ENCODE measurements around the gene RAET1E.
A peak's percentile ranks its signal among the peaks of the same experiment; 100 is the strongest.
"Not testable (repeated sequence)": the region's sequence is repeated elsewhere in the genome, so short reads cannot be mapped to it uniquely, and the experiment has no call there.

Gene RAET1E

DNA sequence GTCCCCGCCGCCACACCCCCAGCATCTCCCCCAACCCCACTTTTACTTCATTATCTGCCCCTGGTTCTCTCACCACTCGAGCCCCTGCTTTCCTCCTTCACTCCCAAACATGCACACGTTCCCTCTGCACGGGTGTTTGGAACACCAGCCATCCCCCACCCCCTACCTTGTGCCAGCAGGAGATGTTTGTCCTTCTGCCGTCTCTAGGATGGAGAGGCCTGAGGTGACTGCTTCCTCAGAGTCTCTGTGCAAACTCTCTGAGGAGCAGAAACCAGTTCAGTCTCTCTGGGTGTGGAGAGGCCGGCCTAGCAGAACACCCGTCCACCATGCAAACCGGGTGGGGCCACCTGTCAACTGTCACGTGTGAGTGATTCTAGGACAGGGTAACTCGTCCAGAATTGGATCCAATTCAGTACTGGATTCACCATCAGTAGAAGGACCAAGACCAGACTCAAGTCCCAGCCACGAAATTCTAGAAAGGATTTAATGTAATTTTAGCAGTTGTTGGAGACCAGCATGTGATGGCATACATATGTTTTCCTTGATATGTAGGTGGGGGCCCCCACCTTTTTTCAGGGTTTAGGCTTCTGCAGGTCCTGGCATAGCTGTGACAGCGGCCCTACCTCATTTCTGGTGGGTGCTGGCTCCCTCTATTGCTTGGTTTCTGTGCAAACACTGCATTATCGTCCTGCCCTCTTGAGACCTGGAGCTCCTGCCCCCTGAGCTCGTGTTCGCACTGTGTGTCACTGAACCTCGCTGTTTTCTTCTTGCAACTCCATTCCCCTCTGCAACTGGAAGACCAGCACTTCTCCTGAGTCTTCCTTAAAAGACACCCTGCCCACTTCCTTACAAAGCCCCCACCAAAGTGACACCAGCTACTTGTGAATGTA lies at the start of gene RAET1E:
Gene RAET1E (minus strand): TSS at position 259 of the 890 bp plus-strand sequence. CDS start 7,212 bp downstream, outside the sequence.
- DNase-seq: peak; percentile 13

DNA sequence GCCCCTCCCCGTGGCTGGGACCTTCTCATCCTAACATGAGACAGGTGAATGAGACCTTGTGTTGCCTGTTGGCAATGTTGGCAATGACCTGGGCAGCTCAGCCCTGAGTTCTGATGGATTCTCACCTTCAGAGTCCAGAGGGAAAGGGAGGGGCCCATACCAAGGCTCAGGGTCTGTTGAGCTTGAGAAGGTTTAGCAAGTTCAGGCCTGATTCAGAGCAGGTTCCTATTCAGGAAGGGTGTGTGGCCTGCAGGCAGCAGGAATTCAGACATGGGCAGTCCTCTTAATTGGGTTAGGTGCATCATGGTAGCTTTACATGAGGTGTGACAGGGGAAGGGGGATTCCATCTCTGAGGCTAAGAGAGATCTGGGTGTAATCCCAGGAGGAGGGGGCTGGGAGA lies 49.6 kb upstream of the RAET1E start:
- DNase-seq: not testable (repeated sequence)

GRCh38 chr6:149946631-149947030 lies 48.7 kb upstream of the RAET1E start:
- not testable (repeated sequence) for DNase-seq

- not testable (repeated sequence) for DNase-seq
These were observed 47.4 kb upstream of the RAET1E start for GRCh38 chr6:149945276-149945675.

- DNase-seq: not testable (repeated sequence)
These were observed 45.4 kb upstream of the RAET1E start for GRCh38 chr6:149943321-149943720.

GRCh38 chr6:149942461-149942829 lies 44.5 kb upstream of the RAET1E start:
- no peak for DNase-seq

GRCh38 chr6:149941583-149942460 lies 43.9 kb upstream of the RAET1E start, which contains the start of gene ULBP2:
Gene ULBP2, plus strand, starts transcription at chr6:149942014. Its CDS starts 59 bp downstream, at chr6:149942073.
- peak; percentile 90 for DNase-seq

DNA sequence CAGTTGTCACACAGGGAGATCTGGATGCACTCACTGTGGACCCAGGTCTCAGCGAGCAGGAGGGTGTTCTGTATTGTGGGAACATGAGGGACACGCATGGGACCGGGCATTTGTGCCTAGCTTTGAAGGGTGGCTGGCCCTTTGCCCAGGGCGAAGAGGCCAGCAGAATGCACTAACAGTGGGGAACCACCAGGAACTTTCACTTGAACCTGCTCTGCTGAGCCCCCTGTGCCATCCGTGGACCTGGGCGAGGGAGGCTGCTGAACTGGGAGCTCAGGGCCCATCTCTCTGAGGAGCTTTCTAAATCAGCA lies 42.7 kb upstream of the RAET1E start:
- DNase-seq: no peak

GRCh38 chr6:149939909-149940671 lies 42.2 kb upstream of the RAET1E start:
- DNase-seq: no peak

GRCh38 chr6:149939356-149939648 lies 41.4 kb upstream of the RAET1E start:
- no peak for DNase-seq

- DNase-seq: peak; percentile 45
These were observed 40.9 kb upstream of the RAET1E start for GRCh38 chr6:149938571-149939355.

GRCh38 chr6:149938013-149938570 lies 40.2 kb upstream of the RAET1E start:
- DNase-seq: not testable (repeated sequence)

- DNase-seq: no peak
These were observed 38.8 kb upstream of the RAET1E start for GRCh38 chr6:149936743-149937142.

DNA sequence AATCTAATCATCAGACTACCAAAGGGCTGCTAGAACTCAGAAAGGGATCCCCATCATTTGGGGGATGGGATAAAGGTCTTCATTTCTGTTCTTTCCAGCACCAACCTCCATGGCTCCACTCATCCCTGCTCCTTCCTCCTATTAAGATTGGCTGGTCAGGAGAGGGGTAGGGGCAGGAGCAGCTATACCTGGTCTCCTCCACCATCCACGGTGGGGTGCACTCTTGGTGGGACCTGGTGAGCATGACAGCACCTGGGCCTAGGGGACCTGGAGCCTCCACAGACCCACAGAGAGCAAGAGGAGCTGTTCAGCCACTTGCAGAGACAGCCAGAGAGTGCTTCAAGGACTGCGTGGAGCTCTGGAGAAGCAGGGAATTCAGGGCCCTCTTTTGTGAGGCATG lies 37.8 kb upstream of the RAET1E start:
- DNase-seq: no peak

- no peak for DNase-seq
These were observed 37.3 kb upstream of the RAET1E start for GRCh38 chr6:149935246-149935645.

DNA sequence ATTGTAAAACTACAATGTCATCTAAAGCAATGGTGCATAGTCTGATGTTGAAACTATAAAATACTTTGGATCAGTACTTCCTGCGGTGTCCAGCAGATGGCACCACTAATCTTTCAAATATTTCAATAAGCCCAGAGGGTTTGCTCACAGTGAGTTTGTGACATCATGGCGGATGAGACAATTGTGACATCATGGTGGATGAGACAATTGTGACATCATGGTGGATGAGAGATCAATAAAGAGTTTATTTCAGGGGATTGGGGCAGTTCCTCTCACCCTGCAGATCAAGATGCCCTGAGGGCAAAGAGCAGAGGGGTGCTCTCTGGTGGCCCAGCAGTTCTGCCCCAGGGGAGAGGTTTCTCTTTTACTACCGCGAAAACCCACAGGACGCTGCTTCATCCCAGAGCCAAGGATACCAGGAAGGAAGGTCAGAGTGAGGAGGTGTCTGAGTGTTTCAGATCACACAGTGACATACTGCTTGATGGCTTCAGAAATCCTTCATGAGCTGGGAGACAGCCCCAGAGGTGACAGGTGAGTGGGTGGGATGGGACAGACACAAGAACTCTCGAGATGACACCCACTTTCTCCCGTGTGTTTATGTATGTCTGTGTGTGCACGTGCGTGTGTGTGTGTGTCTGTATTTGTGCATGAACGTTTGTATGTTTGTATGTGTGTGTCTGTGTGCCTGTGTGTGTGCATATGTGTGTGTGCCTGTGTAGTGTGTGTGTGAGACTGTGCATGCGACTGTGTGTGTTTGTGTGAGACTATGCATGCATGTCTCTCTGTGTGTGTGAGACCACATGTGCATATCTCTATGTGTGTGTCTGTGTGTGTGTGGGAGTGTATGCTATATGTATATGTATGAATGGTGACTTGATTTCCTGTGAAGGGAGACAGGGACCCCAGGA lies 36.6 kb upstream of the RAET1E start:
- DNase-seq: peak; percentile 83

GRCh38 chr6:149933461-149933860 lies 35.5 kb upstream of the RAET1E start:
- DNase-seq: no peak

DNA sequence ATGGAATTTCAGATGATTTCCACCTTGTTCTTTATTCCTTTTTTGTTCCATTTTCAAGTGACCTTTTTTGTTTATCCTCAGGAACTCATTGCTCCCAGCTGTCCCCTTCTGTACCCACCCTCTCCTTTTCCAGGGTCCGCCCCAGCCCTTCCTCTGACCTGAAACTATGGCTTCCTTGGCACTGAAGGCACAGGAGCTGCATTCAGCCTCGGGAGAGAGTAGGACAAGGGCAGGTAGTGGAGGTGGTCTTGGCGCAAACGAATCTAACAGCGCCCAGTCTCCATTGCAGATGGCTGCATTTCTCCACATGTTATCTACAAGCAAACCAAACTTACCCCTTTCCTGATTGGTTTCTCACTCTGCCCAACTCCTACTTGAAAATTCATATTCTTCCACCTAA lies 35.1 kb upstream of the RAET1E start:
- DNase-seq: no peak

GRCh38 chr6:149931501-149931900 lies 33.6 kb upstream of the RAET1E start:
- DNase-seq: no peak

DNA sequence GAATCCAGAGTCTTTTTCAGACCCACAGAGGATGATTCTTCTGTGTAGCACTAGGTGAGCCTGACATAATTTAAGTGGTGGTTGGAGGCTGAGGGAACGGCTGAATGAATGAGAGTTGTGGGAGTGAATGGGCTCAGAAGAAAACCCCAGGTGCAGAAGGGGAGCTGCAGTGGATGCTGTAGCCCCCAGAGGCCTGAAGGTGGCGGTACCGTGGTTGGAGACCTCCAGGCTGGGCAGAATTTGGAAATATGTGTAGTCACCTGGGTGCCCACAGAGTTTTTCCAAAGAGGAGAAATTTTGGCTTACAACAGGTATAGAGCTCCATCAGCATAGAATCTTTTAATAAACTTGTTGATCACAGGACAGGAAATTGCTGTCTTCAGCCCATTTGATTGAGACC lies 31.5 kb upstream of the RAET1E start:
- DNase-seq: no peak

- DNase-seq: not testable (repeated sequence)
These were observed 29.1 kb upstream of the RAET1E start for GRCh38 chr6:149927025-149927424.
